Upper lobe of left lung (tissue), 6 donors: ENCODE measurements around the gene STAP2. TPM values are rescaled to one million over a fixed set of nuclear protein-coding genes. Genes with fewer than 3 reads are reported as not detected.

Experiments used
- ATAC-seq, 2 donors: fragments of 200-7000 bp; cut with Tn5 transposase; one replicate each; pipeline ENCODE4 v1.9.1; 2022; ENCODE audit warnings: mild to moderate bottlenecking in 2 of 2, moderate library complexity in 2 of 2; ENCODE audit not compliant: low FRiP score in 2 of 2
- DNase-seq, 2 donors: peaks; one replicate each; pipeline ENCODE4 v3.0.0-alpha.2; 2019 to 2020
- H3K27ac ChIP-seq, 4 donors: fragments of 200-600 bp; sonication (generic); one replicate each; pipeline ENCODE4 v1.5.1; 2016 to 2019
- H3K27me3 ChIP-seq, 4 donors: fragments of 200-600 bp; sonication (generic); one replicate each; pipeline ENCODE4 v1.5.1; 2017 to 2019
- H3K36me3 ChIP-seq, 4 donors: fragments of 200-600 bp; sonication (generic); one replicate each; pipeline ENCODE4 v1.5.1; 2016 to 2019
- H3K4me1 ChIP-seq, 4 donors: fragments of 200-600 bp; sonication (generic); one replicate each; pipeline ENCODE4 v1.5.1; 2018 to 2019
- H3K4me3 ChIP-seq, 4 donors: fragments of 200-600 bp; sonication (generic); one replicate each; pipeline ENCODE4 v1.5.1; 2017 to 2019; ENCODE audit warnings: mild to moderate bottlenecking in 2 of 4, moderate library complexity in 1 of 4
- H3K9me3 ChIP-seq, 4 donors: fragments of 200-600 bp; sonication (generic); one replicate each; pipeline ENCODE4 v1.5.1; 2018 to 2019
- CTCF ChIP-seq, 6 experiments: fragments of 450-650 bp in 4 of 6; fragments of 200-600 bp in 2 of 6; sonication (generic) in 2 of 6; IDR thresholded peaks; one replicate each; pipeline ENCODE4 v1.5.1; 2016 to 2019; ENCODE audit warnings: antibody characterized with exemption in 6 of 6
- EP300 ChIP-seq, 4 donors: sonication (generic); formaldehyde crosslinking; IDR thresholded peaks; one replicate each; pipeline ENCODE4 v1.5.1; 2017; ENCODE audit warnings: antibody characterized with exemption in 4 of 4, control low read depth in 2 of 4
- POLR2A ChIP-seq, 4 donors: fragments of 450-650 bp; IDR thresholded peaks; one replicate each; pipeline ENCODE4 v1.5.1; 2016 to 2017; ENCODE audit warnings: antibody characterized with exemption in 4 of 4, mild to moderate bottlenecking in 2 of 4
- POLR2AphosphoS5 ChIP-seq, 2 donors: sonication (generic); formaldehyde crosslinking; IDR thresholded peaks; one replicate each; pipeline ENCODE4 v1.5.1; 2017; ENCODE audit warnings: antibody characterized with exemption in 2 of 2
- WGBS, 2 donors: methylation state at CpG; one replicate each; pipeline ENCODE4 v1.1.5; 2017 to 2018; 5-methylcytosine and 5-hydroxymethylcytosine counted together
- total RNA-seq, 6 donors: library from RNA; depleted of rRNA in 4 of 6; stranded (reverse); fragments of >200 nt in 4 of 6; gene quantifications; one replicate each; pipeline versions ENCODE4 v1.1.0 to v1.2.1, GENCODE V29; 2016 to 2021
- donor health status: DM: no; HTN: no; CAD: no; lungs with moderate emphysema.
- donor health status: DM: no; HTN: yes; CAD: no; lungs with severe emphysema.

The STAP2 gene
- total RNA-seq, 6 donors from 2014 or later = 11.2 to 39.8 (median 14.7) TPM

- DNase-seq (peak in 1 of 2 donors; percentile 73), ATAC-seq (no peak)
- peaks cover 0 to 5% (median 2%) of the 10 kb centered on the region in 4 donors for H3K4me1 ChIP-seq
- no peak overlapping the region for H3K4me3 ChIP-seq
- WGBS, 2 donors = 92 to 95% methylated on average over 13 to 15 of the region's 23 CpGs
- no peak overlapping the region for H3K27ac ChIP-seq
- TF ChIP-seq CTCF (IDR thresholded peaks at IDR 0.05) (no peak), POLR2A (IDR thresholded peaks at IDR 0.05) (no peak), POLR2AphosphoS5 (IDR thresholded peaks at IDR 0.05) (no peak), EP300 (IDR thresholded peaks at IDR 0.05) (no peak)
- H3K9me3 ChIP-seq = no peaks in the 10 kb centered on the region
- peaks cover 0 to 52% (median 42%) of the 10 kb centered on the region in 4 donors for H3K36me3 ChIP-seq
- no peaks in the 10 kb centered on the region for H3K27me3 ChIP-seq
Measured at GRCh38 chr19:4357095-4357797, 18.6 kb upstream of the STAP2 start.

GRCh38 chr19:4354897-4355296 lies 16.3 kb upstream of the STAP2 start:
- no peaks in the 10 kb centered on the region for H3K27me3 ChIP-seq
- peaks cover 0 to 29% (median 19%) of the 10 kb centered on the region in 4 donors for H3K36me3 ChIP-seq
- no peak overlapping the region for H3K27ac ChIP-seq
- WGBS, 2 donors = 90 to 95% methylated on average over 7 to 9 of the region's 17 CpGs
- ATAC-seq (no peak), DNase-seq (peak in 1 of 2 donors; percentile 67)
- H3K9me3 ChIP-seq = no peaks in the 10 kb centered on the region
- no peaks in the 10 kb centered on the region for H3K4me1 ChIP-seq
- H3K4me3 ChIP-seq = no peak overlapping the region
- TF ChIP-seq EP300 (IDR thresholded peaks at IDR 0.05) = no peak
- TF ChIP-seq POLR2A (IDR thresholded peaks at IDR 0.05) = no peak
- TF ChIP-seq POLR2AphosphoS5 (IDR thresholded peaks at IDR 0.05) = no peak
- TF ChIP-seq CTCF (IDR thresholded peaks at IDR 0.05) = no peak

- H3K27ac ChIP-seq = no peak overlapping the region
- H3K4me1 ChIP-seq = no peaks in the 10 kb centered on the region
- no peak overlapping the region for H3K4me3 ChIP-seq
- DNase-seq (peak in 1 of 2 donors; percentile 63), ATAC-seq (no peak)
- peaks cover 0 to 23% (median 13%) of the 10 kb centered on the region in 4 donors for H3K36me3 ChIP-seq
- no peaks in the 10 kb centered on the region for H3K27me3 ChIP-seq
- H3K9me3 ChIP-seq = no peaks in the 10 kb centered on the region
- 89 to 100% methylated on average over 1 to 9 of the region's 12 CpGs for WGBS, 2 donors
- TF ChIP-seq POLR2AphosphoS5 (IDR thresholded peaks at IDR 0.05) = no peak
- TF ChIP-seq EP300 (IDR thresholded peaks at IDR 0.05) = no peak
- TF ChIP-seq POLR2A (IDR thresholded peaks at IDR 0.05) = no peak
- TF ChIP-seq CTCF (IDR thresholded peaks at IDR 0.05) = no peak
Measured at GRCh38 chr19:4354282-4354681, 15.7 kb upstream of the STAP2 start.

- DNase-seq (no peak), ATAC-seq (peak; percentile 60 to 84)
- H3K9me3 ChIP-seq = no peaks in the 10 kb centered on the region
- no peak overlapping the region for H3K27ac ChIP-seq
- peaks cover 0 to 17% (median 3%) of the 10 kb centered on the region in 4 donors for H3K36me3 ChIP-seq
- no peaks in the 10 kb centered on the region for H3K27me3 ChIP-seq
- TF ChIP-seq POLR2A (IDR thresholded peaks at IDR 0.05) (no peak), CTCF (IDR thresholded peaks at IDR 0.05) (peak; percentile 48 to 95 (median 67))
- no peak overlapping the region for H3K4me3 ChIP-seq
- 37 to 62% methylated on average over 9 of the region's 9 CpGs for WGBS, 2 donors
- no peaks in the 10 kb centered on the region for H3K4me1 ChIP-seq
Measured at GRCh38 chr19:4352701-4353121, 14.1 kb upstream of the STAP2 start.

- Histone ChIP-seq H3K27me3 (no peaks in the 10 kb centered on the region), H3K4me1 (no peaks in the 10 kb centered on the region), H3K9me3 (no peaks in the 10 kb centered on the region), H3K4me3 (no peak overlapping the region), H3K27ac (no peak overlapping the region), H3K36me3 (peaks cover 0 to 17% (median 2%) of the 10 kb centered on the region in 4 donors)
- WGBS, 2 donors = 96 to 98% methylated on average over 9 of the region's 9 CpGs
- ATAC-seq = no peak
- DNase-seq = no peak
- TF ChIP-seq EP300 (IDR thresholded peaks at IDR 0.05) = no peak
- TF ChIP-seq CTCF (IDR thresholded peaks at IDR 0.05) = no peak
- TF ChIP-seq POLR2A (IDR thresholded peaks at IDR 0.05) = no peak
- TF ChIP-seq POLR2AphosphoS5 (IDR thresholded peaks at IDR 0.05) = no peak
Measured at GRCh38 chr19:4350726-4351125, 12.1 kb upstream of the STAP2 start.
